Measurements from ENCODE around the gene OGFOD3.

DNA sequence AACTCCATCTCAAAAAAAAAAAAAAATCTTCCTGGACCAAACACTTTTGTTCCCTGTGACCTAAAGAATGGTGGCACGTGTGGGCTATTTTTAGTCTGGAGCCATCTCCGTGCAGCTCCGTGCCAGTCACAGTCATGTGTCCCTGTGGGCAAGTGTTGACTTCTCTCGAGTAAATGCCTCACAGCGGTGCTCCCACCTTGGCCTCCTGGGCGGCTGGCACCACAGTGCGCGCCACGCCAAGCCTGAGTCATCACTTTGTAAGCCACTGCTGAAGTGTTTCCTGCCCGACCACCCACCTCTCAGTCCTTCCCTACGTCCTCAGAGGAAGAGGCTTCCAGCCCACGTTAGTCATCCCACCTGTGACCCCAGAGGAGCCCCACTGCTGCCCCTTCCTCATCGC, 11.1 kb downstream of the OGFOD3 start:
- TF ChIP-seq, protein P1, sequence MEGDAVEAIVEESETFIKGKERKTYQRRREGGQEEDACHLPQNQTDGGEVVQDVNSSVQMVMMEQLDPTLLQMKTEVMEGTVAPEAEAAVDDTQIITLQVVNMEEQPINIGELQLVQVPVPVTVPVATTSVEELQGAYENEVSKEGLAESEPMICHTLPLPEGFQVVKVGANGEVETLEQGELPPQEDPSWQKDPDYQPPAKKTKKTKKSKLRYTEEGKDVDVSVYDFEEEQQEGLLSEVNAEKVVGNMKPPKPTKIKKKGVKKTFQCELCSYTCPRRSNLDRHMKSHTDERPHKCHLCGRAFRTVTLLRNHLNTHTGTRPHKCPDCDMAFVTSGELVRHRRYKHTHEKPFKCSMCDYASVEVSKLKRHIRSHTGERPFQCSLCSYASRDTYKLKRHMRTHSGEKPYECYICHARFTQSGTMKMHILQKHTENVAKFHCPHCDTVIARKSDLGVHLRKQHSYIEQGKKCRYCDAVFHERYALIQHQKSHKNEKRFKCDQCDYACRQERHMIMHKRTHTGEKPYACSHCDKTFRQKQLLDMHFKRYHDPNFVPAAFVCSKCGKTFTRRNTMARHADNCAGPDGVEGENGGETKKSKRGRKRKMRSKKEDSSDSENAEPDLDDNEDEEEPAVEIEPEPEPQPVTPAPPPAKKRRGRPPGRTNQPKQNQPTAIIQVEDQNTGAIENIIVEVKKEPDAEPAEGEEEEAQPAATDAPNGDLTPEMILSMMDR (IDR thresholded peaks at IDR 0.05): no peak
- TF ChIP-seq POLR2A (IDR thresholded peaks at IDR 0.05): no peak

All from Peyer's patch (tissue), 4 donors.